DND-41 (cell line): Measurements from ENCODE around the gene FAM168A.

Source experiments
- ATAC-seq: fragments of 200-7000 bp; cut with Tn5 transposase; 3 replicates; pipeline ENCODE4 v1.9.1; 2021; ENCODE audit warnings: low read depth; ENCODE audit not compliant: insufficient read depth
- DNase-seq: peaks from one replicate; pipeline ENCODE4 v3.0.0-alpha.2; 2020
- H2AFZ ChIP-seq: 2 replicates; pipeline ENCODE4 v1.6.0; 2012; ENCODE audit warnings: low read depth, low read length
- H3K27ac ChIP-seq: 2 replicates; pipeline ENCODE4 v1.5.1; 2012; ENCODE audit warnings: low read length, inconsistent platforms
- H3K27me3 ChIP-seq: fragments of 200-600 bp; sonication (generic); 2 replicates; pipeline ENCODE4 v1.6.0; 2012; ENCODE audit warnings: low read length, mild to moderate bottlenecking, inconsistent platforms; ENCODE audit not compliant: insufficient read depth, poor library complexity
- H3K36me3 ChIP-seq: 2 replicates; pipeline ENCODE4 v1.5.1; 2012; ENCODE audit warnings: low read length, inconsistent platforms; ENCODE audit not compliant: insufficient read depth
- H3K4me1 ChIP-seq: 2 replicates; pipeline ENCODE4 v1.5.1; 2012; ENCODE audit warnings: mild to moderate bottlenecking, low read length; ENCODE audit not compliant: insufficient read depth
- H3K4me2 ChIP-seq: 2 replicates; pipeline ENCODE4 v1.6.0; 2012; ENCODE audit warnings: mild to moderate bottlenecking, moderate library complexity, low read length, inconsistent platforms; ENCODE audit not compliant: insufficient read depth
- H3K4me3 ChIP-seq, 2 experiments: fragments of 200-600 bp in 1 of 2; shearing (Covaris generic) in 1 of 2; 2 replicates each; pipeline ENCODE4 v1.5.1; 2012 to 2016; ENCODE audit warnings: inconsistent platforms in 2 of 2, low read length in 2 of 2, mild to moderate bottlenecking in 2 of 2, low read depth in 1 of 2, moderate library complexity in 1 of 2
- H3K79me2 ChIP-seq: 2 replicates; pipeline ENCODE4 v1.6.0; 2012; ENCODE audit warnings: low read length, inconsistent platforms; ENCODE audit not compliant: insufficient read depth
- H3K9ac ChIP-seq: 2 replicates; pipeline ENCODE4 v1.6.0; 2012; ENCODE audit warnings: low read depth, mild to moderate bottlenecking, inconsistent platforms, low read length, moderate library complexity
- H3K9me3 ChIP-seq: 2 replicates; pipeline ENCODE4 v1.5.1; 2012; ENCODE audit warnings: low read length, moderate library complexity, mild to moderate bottlenecking, inconsistent platforms; ENCODE audit not compliant: insufficient read depth, severe bottlenecking
- H4K20me1 ChIP-seq: 2 replicates; pipeline ENCODE4 v1.6.0; 2012; ENCODE audit warnings: low read length; ENCODE audit not compliant: insufficient read depth
- CTCF ChIP-seq: IDR thresholded peaks from 2 replicates; pipeline ENCODE4 v1.5.1; 2012; ENCODE audit warnings: borderline replicate concordance, low read length, moderate library complexity, mild to moderate bottlenecking; ENCODE audit not compliant: poor library complexity, severe bottlenecking; ENCODE audit errors: extremely low read depth
- EZH2 ChIP-seq: IDR thresholded peaks from 3 replicates; pipeline ENCODE4 v1.6.1; 2012; ENCODE audit warnings: borderline replicate concordance, low read depth, mild to moderate bottlenecking, moderate library complexity, low read length, inconsistent platforms; ENCODE audit not compliant: severe bottlenecking

Gene FAM168A

GRCh38 chr11:73498343-73498742, 99.6 kb downstream of the FAM168A start:
- H3K79me2 ChIP-seq: peaks cover 45% of the 10 kb centered on the region
- DNase-seq: no peak

GRCh38 chr11:73496134-73496533, 101.8 kb downstream of the FAM168A start:
- Histone ChIP-seq H3K4me1 (no peaks in the 10 kb centered on the region), H3K9ac (no peak overlapping the region), H3K4me2 (no peak overlapping the region), H3K4me3 (no peak overlapping the region), H2AFZ (no peak overlapping the region), H3K79me2 (peaks cover 43% of the 10 kb centered on the region), H3K27ac (no peak overlapping the region), H4K20me1 (peaks cover 4% of the 10 kb centered on the region; the same call in 1 of the 2 replicates), H3K9me3 (no peaks in the 10 kb centered on the region), H3K36me3 (no peaks in the 10 kb centered on the region), H3K27me3 (no peaks in the 10 kb centered on the region)
- DNase-seq (no peak), ATAC-seq (no peak)
- TF ChIP-seq EZH2 (no peak), CTCF (no peak)

More at GRCh38 chr11:73498343-73498742, 99.6 kb downstream of the FAM168A start:
- Histone ChIP-seq H3K9ac (no peak overlapping the region), H3K4me3 (no peak overlapping the region), H3K9me3 (no peaks in the 10 kb centered on the region), H3K27me3 (no peaks in the 10 kb centered on the region), H3K4me2 (no peak overlapping the region), H3K36me3 (no peaks in the 10 kb centered on the region), H4K20me1 (peaks cover 4% of the 10 kb centered on the region; the same call in 1 of the 2 replicates), H3K4me1 (no peaks in the 10 kb centered on the region), H2AFZ (no peak overlapping the region), H3K27ac (no peak overlapping the region)
- no peak for ATAC-seq
- TF ChIP-seq EZH2: no peak
- TF ChIP-seq CTCF: no peak

GRCh38 chr11:73495731-73496130, 102.2 kb downstream of the FAM168A start:
- no peaks in the 10 kb centered on the region for H3K27me3 ChIP-seq
- no peaks in the 10 kb centered on the region for H3K4me1 ChIP-seq
- H4K20me1 ChIP-seq: peaks cover 4% of the 10 kb centered on the region; the same call in 1 of the 2 replicates
- H3K4me3 ChIP-seq: no peak overlapping the region
- H3K27ac ChIP-seq: no peak overlapping the region
- no peak overlapping the region for H2AFZ ChIP-seq
- no peak overlapping the region for H3K9ac ChIP-seq
- H3K36me3 ChIP-seq: no peaks in the 10 kb centered on the region
- DNase-seq (no peak), ATAC-seq (no peak)
- no peaks in the 10 kb centered on the region for H3K9me3 ChIP-seq
- TF ChIP-seq EZH2 (no peak), CTCF (no peak)
- peaks cover 39% of the 10 kb centered on the region for H3K79me2 ChIP-seq
- no peak overlapping the region for H3K4me2 ChIP-seq
